HG03442 (cell line): ENCODE data around the gene HOMER2.
"Not testable (repeated sequence)": the region's sequence is repeated elsewhere in the genome, so short reads cannot be mapped to it uniquely, and the experiment has no call there.

Experiments used
- ATAC-seq: cut with Tn5 transposase; IDR thresholded peaks from one replicate; pipeline ENCODE4 v1.9.1; 2021; ENCODE audit warnings: mild to moderate bottlenecking, moderate library complexity; ENCODE audit not compliant: unreplicated experiment

HOMER2 gene

DNA sequence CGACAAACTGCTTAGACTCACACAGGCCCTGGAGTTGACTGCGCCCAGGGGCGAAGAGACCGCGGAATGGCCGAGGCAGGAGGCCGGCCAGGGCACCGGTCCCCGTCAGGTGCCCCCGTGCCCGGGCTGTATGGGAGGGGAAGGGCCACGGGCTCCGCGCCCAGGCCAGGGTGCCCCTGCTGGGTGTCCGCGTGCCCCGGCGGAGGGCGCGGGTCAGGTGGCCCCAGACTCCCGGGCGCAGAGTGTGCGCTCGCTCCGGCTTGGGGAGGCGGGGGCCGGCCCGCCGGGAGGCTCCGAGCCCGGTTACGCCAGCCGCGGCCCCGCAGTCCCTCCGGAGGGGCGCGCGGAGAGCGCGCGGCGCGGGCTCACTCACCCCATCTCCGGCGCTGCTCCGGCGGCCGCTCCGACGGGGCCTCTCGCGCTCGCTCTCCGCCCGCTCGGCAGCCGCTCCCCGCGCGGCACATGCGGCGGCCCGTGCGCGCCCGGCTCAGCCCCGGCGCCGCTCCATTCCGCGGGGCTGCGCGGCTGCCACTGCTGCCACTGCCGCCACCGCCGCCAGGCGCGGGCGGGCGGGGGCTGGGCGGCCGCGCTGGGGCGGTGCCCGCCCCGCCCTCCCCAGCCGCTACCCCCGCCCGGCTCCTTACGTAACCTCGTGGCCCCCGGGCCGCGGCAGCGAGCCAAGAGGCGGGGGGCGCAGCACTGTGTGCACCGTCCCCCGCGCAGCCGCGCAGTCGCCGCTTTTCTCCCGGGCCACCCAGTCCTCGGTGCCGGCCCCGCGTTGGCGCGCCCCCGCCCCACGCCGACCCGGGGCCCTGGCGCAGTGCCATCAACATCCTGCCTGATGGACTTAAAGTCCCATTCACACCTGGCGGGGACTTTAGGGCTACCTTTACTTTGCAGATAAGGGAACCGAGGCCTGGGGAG lies at the start of gene HOMER2:
Gene HOMER2, minus strand, starts transcription at position 563 of the 924 bp plus-strand sequence. Its CDS starts 185 bp downstream, at position 378.
- no peak for ATAC-seq

DNA sequence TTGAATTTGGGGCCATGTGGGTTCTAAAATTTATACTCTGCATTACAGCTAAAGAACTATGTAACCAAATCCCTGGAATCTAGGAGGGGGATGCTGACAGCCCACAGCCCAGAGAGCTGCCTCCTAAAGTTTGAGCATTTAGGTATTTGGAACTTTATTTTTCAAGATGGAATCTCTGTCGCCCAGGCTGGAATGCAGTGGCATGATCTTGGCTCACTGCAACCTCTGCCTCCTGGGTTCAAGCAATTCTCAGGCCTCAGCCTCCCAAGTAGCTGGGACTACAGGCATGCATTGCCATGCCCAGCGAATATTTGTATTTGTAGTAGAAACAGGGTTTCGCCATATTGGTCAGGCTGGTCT lies 48.1 kb upstream of the HOMER2 start:
- ATAC-seq: not testable (repeated sequence)

DNA sequence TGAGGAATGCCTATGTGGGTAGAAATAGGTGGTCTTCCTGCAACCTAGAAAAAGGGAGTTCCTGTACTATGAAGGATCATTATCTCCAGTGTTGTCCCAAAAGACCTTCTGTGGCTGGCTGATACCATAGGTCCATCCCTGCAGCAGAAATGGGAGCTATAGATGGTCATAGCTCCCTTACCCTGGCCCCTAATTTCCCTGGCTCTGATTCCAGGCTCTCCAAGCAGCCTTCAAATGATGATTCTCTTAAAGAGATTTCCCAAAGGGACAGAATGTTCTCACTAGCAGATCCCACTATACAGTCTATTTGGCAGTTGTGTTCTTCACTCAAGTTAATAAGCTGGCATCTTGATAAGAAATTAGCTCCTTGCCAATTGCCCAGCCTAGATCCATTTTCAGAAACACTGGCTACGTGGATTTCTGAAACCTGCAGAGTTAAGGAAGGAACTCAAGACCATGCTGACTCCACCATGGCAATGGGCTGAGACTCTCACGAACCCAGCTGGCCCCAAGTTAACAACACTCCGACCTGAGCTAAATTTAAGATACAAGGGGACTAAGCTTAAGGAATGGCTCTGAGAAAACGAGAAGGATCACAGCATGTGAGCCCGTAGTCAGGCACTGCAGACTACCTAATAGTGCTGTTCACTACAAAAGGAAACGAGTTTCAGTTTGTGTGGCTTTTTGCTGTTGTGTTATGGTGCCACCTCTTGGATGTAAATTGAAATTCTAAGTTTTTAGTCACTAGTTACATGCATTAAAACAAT lies 47.6 kb upstream of the HOMER2 start:
- peak; percentile 66 for ATAC-seq

GRCh38 chr15:82999426-82999825 lies 46.9 kb upstream of the HOMER2 start:
- no peak for ATAC-seq

- ATAC-seq: no peak
These were observed 43.4 kb upstream of the HOMER2 start for GRCh38 chr15:82995938-82996337.

DNA sequence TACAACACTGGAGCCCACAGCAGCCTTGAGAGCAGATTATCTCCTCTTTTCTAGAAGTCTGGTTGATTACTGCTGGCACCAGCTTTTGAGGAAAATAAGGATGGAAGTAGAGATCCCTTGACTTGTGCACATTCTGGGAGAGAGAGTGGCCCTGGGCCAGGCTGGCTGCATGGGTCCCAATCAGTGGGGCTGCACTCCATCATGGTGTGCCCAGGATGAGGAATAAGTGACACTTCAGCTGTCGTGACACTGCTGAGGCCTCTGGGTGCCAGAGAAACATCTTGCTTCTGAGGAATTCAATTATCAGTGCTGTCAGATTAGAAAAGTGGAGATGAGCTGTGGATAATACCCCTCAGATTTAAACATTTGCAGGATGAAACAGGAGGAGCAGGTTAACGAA lies 42.6 kb upstream of the HOMER2 start:
- no peak for ATAC-seq

DNA sequence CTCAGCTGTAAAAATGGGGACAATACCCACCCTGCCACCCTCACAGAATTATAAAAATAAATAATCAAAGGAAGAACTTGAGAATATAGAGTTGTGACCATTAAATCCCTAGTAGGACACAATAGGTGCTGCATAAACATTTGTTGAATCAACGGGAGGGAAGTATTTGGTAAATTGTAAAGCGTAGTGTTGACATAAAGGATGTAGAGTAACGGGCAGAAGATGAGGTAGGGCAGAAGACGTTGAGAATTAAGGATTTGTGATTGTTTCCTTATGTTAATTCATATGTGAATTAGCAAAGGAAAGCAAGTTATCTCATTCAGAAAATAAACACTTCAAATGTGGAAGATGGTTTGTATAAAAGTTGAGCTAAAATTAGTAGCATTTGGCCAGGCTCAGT lies 40.6 kb upstream of the HOMER2 start:
- no peak for ATAC-seq

DNA sequence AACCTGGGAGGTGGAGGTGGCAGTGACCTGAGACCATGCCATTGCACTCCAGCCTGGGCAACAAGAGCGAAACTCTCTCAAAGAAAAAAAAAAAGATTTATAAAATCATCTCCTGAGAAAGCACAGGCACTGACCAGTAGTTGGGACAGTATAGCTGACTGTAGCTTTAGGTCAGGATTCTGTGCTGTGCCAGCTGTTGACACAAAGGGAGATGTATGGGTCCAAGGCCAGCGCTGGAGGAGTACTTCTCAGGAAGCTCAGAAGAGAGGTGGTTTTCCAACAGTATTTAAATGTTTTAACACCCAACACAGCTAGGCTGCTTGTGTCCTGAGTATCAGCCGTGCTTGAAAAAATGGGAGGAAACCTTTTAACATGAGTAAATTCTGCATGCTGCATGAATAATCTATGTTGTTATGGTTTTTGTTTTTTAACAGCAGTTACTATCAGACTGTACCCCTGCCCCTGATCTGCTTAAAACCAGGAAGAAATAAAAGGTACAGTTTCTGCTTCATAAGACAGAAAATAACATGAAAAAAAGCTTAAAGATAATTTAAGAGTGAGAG lies 40.0 kb upstream of the HOMER2 start:
- ATAC-seq: no peak

DNA sequence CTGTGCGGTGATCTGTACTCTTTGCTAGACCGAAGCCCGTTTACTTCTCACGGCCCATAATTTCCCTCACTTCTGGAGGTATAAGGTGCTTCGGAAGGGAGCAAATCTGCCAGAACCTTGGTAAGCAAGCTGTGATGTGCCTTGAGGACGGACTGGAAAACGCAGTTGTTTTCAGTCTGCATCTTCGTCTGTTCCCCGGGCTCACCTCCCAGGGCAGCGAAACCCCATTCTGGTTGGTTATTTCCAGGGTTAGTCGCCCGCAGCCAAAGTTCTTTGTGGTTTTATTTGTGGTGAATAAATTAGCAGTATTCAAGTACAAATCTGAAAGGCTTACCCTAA lies 33.9 kb upstream of the HOMER2 start:
- ATAC-seq: peak; percentile 22

DNA sequence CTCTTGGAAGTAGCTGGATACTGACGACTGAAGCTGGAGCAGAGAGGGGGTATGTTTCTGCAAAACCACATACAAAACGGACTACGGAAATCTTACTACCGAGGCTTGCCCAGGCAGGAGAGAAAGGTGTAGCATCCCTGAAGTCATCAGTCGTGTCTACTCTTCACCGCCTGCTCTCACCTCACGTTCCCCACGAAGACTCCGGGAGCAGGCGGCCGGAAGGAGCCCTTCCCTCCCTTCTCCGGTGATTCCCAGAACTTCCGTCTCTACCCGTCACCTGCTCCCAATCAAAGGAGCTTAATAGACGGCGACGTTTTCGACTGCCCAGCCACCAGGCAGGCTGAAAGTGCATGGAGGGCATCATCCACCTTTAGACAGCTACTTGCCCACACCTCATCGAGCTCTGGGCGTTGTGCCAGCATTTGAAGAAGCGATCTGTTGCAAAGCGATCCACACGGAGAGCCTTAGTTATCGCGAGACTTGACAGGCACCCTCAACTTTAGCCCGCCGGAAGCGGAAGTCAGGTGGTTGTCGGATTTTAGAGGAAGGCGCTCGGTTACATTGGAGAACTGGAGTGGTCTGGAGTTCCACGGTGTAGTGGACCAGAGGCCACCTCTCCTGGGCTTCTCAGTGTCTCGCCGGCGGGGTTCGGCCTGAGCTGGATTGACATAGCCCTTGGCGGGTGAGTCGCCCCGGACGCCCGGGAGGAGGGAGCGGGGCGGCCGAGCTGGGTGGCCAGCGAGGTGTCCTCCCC lies 33.3 kb upstream of the HOMER2 start, which contains the start of gene RAMAC:
Gene RAMAC, plus strand, starts transcription at position 523 of the 754 bp plus-strand sequence. CDS start 2,809 bp downstream, outside the sequence.
- peak; percentile 89 for ATAC-seq

GRCh38 chr15:82980981-82981380 lies 28.5 kb upstream of the HOMER2 start:
- ATAC-seq: no peak

DNA sequence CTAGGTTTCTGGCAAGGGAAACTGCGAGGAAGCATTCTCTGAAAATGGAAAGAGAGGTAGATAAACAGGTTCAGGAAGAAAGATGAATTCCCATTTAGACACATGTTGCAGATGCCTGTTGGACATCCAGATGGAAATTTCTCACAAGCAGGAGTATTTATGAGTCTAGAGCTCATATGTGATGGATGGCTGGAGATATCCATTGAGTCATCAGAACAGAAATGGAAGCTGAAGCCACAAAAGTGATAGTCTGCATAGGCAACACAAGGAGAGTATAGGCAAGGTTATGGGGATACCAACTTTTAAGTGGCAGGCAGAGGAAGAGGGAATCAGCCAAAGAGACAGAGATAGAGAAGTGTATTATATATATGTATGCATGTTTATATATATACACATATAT lies 27.2 kb upstream of the HOMER2 start:
- ATAC-seq: no peak

DNA sequence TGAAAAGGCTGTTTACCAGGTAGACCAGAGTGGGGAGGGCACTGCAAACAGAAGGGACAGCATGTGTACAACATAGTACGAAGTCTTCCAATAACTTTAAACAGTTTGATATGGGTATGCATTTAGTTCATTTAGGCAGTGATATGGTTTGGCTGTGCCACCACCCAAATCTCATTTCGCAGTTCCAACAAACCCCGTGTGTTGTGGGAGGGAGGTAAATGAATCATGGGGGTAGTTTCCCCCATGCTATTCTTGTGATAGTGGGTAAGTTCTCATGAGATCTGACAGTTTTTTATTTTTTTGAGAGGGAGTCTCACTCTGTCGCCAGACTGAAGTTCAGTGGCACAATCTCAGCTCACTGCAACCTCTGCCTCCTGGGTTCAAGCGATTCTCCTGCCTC lies 25.9 kb upstream of the HOMER2 start:
- no peak for ATAC-seq

- ATAC-seq: no peak
These were observed 24.6 kb upstream of the HOMER2 start for GRCh38 chr15:82977076-82977475.

DNA sequence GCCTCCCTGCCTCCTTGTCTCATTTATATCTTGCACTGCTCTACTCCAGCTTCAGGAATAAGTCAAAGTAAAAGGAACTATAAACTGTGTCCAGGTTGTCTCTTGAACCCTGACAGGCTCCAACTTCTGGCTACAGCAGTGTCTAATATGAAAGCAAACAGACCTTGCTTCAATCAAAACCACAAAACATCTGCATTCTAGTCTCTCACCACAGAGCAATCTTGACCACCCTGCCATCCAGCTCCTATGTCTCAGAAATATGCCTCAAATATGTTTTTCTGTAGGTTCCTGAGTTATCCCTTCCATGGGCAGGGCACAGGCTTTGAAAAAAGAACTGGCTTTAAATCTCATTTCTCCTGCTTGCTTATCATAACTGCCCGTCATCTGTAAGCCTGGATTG lies 20.5 kb upstream of the HOMER2 start:
- ATAC-seq: no peak

DNA sequence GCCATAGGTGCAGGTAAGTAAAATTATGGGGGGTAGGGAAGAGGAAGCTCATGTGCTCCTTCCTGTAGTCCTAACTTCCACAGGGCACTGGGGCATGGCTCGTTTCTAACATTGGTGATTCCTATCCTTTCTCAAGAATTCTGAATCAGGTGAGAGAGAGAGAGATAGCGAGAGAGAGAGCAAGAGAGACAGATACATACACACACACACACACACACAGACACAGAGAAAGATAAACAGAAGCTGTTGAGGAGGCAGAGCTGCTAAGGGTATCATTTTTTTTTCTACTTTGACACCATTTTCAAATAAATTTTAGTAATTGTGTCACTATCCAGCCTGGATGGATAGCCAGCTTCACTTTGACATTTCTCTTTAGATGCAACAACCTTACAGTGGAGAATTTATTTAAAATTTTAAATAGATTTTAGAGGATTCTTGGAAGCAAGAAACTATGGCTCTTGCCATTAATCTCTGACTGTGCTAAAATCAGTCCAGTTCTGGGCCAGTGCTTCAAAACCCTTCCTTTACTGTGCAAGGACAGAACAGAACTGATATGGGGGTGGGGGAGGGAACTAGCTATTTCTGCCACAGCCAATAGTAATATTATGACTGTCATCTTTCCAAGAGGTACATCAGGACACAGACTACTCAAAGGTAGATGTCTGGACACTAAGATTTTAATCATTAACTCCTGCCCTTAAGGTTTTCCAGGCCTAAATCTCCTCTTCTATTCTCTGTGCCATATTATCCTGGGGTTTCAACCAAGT lies 18.9 kb upstream of the HOMER2 start:
- no peak for ATAC-seq

- no peak for ATAC-seq
These were observed 18.2 kb upstream of the HOMER2 start for GRCh38 chr15:82970696-82971095.

DNA sequence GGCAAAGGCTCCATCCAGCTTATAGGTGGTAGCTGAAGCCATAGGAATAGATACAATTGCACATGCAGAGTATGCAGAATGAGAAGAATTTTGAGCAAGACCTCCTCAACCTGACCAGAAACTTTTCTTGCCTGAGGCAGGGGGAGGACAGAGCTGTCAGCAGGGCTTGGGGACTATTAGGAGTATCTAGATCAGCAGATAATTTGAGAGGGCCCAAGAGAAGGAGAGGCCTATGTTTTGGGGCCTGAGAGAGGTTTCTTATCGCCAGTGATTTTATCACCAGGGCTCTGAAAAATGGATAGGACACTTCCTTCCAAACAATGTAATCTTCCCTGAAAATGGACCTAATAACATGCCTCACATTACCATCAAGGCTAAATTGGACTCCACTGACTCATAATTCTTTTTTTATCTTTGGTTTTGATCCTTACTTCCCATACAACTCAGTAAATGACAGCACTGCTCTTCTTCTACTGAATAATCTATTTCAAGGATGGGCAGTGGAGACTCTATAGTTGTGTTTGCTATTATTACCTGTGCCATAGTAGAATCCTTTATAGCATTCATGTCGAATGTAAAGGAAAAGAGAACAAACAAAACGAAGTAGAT lies 17.7 kb upstream of the HOMER2 start:
- ATAC-seq: no peak

DNA sequence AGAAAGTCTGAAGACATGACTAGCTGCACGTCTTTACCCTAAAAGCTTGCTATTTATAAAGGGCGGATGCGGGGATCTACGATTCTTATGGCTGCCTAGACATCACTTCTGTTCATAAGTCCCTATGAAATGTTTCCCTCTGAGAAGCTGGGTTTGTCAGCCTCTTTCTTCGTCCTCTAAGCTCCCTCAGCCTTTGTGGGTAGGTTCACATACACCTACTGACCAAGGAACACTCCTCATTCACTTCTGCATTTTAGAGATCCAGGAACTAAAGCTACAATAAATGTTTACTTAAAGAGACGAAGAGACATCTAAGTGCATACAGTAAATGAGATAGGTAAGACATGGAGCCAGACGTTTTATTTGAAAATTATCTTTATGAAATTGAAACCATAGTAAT lies 16.8 kb upstream of the HOMER2 start:
- no peak for ATAC-seq

GRCh38 chr15:82968066-82968465 lies 15.5 kb upstream of the HOMER2 start:
- ATAC-seq: no peak
